ENCODE data around the gene SF3B2. TPM values are rescaled to one million over a fixed set of nuclear protein-coding genes. Genes with fewer than 3 reads are reported as not detected.

The SF3B2 gene
- total and polyA plus RNA-seq, 2 donors (not counting 1 experiment from before 2014, with no cell fraction given) = 87.7 to 108 TPM

DNA sequence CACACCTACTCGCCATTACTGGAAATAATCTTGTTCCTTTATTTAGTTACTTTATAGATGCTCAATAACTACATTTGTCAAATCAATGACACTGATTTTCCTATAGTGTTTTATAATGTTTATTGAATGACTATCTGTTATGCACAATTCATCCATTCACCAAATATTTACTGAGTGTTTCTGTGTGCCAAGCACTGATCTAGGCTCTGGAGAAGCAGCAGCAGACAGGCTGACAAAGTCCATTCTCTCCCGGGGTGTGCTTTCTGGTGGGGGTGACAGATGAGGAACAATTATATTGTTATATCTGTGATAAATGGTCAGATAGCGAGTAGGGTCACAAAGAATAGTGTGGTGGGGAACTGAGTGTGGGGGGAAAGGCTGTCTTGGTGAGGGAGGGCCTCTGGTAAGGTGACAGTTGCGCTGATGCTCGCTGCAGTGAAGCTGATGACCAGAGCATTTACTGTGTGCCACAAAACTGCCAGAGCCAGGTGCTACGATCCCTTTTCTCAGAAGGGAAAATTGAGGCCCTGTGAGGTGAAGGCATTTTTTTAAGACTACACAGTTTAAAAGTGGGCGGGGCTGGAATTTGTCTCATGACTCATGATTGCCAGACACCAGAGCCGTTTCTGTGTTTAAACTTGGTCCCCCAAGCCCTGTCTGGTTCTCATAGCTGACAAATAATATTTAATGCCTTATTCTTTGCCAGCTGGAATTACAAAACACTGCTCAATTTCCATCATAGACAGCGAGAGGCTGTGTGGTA is 28.1 kb downstream of the SF3B2 start:
- Histone ChIP-seq H2AFZ (ENCODE audit: low read length) (no peak overlapping the region), H3K9ac (ENCODE audit: insufficient read depth, low read length) (no peak overlapping the region), H3K79me2 (ENCODE audit: control insufficient read depth, insufficient read depth, low read length) (peaks cover 20% of the 10 kb centered on the region), H3K9me3 (ENCODE audit: control insufficient read depth, insufficient read depth, low read depth, low read length) (no peaks in the 10 kb centered on the region), H3K27ac (ENCODE audit: insufficient read depth, low read length) (peak overlapping the region; percentile 10), H3K4me2 (ENCODE audit: extremely low read depth, insufficient read depth, low read length) (peak overlapping the region; percentile 40), H3K4me1 (ENCODE audit: control insufficient read depth, extremely low read depth, insufficient read depth, low read length) (peaks cover 8% of the 10 kb centered on the region), H3K27me3 (ENCODE audit: control insufficient read depth, insufficient read depth, low read length) (no peaks in the 10 kb centered on the region), H3K36me3 (ENCODE audit: control insufficient read depth, insufficient read depth, low read length) (no peaks in the 10 kb centered on the region), H3K4me3 (replicated peaks in 1 of 4; ENCODE audit: control extremely low read depth in 1 of 4, insufficient read depth in 1 of 4, low read depth in 3 of 4, low read length in 4 of 4) (no peak overlapping the region), H4K20me1 (ENCODE audit: control insufficient read depth, extremely low read depth, insufficient read depth, low read length) (peaks cover 1% of the 10 kb centered on the region)
- TF ChIP-seq, protein P1, sequence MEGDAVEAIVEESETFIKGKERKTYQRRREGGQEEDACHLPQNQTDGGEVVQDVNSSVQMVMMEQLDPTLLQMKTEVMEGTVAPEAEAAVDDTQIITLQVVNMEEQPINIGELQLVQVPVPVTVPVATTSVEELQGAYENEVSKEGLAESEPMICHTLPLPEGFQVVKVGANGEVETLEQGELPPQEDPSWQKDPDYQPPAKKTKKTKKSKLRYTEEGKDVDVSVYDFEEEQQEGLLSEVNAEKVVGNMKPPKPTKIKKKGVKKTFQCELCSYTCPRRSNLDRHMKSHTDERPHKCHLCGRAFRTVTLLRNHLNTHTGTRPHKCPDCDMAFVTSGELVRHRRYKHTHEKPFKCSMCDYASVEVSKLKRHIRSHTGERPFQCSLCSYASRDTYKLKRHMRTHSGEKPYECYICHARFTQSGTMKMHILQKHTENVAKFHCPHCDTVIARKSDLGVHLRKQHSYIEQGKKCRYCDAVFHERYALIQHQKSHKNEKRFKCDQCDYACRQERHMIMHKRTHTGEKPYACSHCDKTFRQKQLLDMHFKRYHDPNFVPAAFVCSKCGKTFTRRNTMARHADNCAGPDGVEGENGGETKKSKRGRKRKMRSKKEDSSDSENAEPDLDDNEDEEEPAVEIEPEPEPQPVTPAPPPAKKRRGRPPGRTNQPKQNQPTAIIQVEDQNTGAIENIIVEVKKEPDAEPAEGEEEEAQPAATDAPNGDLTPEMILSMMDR (conservative IDR thresholded peaks at IDR 0.05 in 1 of 2, IDR thresholded peaks at IDR 0.05 in 1 of 2; ENCODE audit: low read depth in 1 of 2, low read length in 2 of 2) = no peak
- TF ChIP-seq EZH2 (IDR thresholded peaks at IDR 0.05; ENCODE audit: low read length, missing control alignments) = no peak
- DNase-seq (ENCODE audit: low read depth in 2 of 2) = peak; percentile 81

DNA sequence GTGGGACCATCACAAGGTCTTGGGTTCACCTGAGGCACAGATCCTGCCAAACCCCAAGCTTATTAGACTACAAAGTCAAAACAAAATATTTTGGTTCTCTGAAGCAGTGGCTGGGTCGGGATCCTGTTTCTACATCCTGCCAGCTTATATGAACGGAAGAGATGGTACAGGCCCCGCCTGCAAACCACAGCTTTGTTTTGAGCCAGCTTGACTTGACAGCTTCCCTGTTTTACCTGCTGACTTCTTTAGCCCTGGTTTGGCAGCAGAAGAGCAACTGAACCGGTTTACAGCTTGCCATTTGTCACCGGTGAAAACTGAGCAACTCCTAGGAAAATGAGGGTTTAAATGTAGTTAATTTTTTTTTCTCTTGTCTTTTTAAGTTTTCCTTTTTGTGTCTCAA is 29.3 kb downstream of the SF3B2 start:
- no peaks in the 10 kb centered on the region for H3K27me3 ChIP-seq (ENCODE audit: control insufficient read depth, insufficient read depth, low read length)
- H3K4me2 ChIP-seq (ENCODE audit: extremely low read depth, insufficient read depth, low read length) = no peak overlapping the region
- DNase-seq (ENCODE audit: low read depth in 2 of 2) = peak in 1 of 2 donors; percentile 42
- peaks cover 8% of the 10 kb centered on the region for H3K4me1 ChIP-seq (ENCODE audit: control insufficient read depth, extremely low read depth, insufficient read depth, low read length)
- no peak overlapping the region for H3K9ac ChIP-seq (ENCODE audit: insufficient read depth, low read length)
- H3K36me3 ChIP-seq (ENCODE audit: control insufficient read depth, insufficient read depth, low read length) = no peaks in the 10 kb centered on the region
- peaks cover 1% of the 10 kb centered on the region for H4K20me1 ChIP-seq (ENCODE audit: control insufficient read depth, extremely low read depth, insufficient read depth, low read length)
- H2AFZ ChIP-seq (ENCODE audit: low read length) = no peak overlapping the region
- peaks cover 23% of the 10 kb centered on the region for H3K79me2 ChIP-seq (ENCODE audit: control insufficient read depth, insufficient read depth, low read length)
- H3K4me3 ChIP-seq (replicated peaks in 1 of 4; ENCODE audit: control extremely low read depth in 1 of 4, insufficient read depth in 1 of 4, low read depth in 3 of 4, low read length in 4 of 4) = no peak overlapping the region
- no peaks in the 10 kb centered on the region for H3K9me3 ChIP-seq (ENCODE audit: control insufficient read depth, insufficient read depth, low read depth, low read length)
- TF ChIP-seq EZH2 (IDR thresholded peaks at IDR 0.05; ENCODE audit: low read length, missing control alignments) = no peak
- TF ChIP-seq, protein P1 (conservative IDR thresholded peaks at IDR 0.05 in 1 of 2, IDR thresholded peaks at IDR 0.05 in 1 of 2; ENCODE audit: low read depth in 1 of 2, low read length in 2 of 2) = no peak
- no peak overlapping the region for H3K27ac ChIP-seq (ENCODE audit: insufficient read depth, low read length)

DNA sequence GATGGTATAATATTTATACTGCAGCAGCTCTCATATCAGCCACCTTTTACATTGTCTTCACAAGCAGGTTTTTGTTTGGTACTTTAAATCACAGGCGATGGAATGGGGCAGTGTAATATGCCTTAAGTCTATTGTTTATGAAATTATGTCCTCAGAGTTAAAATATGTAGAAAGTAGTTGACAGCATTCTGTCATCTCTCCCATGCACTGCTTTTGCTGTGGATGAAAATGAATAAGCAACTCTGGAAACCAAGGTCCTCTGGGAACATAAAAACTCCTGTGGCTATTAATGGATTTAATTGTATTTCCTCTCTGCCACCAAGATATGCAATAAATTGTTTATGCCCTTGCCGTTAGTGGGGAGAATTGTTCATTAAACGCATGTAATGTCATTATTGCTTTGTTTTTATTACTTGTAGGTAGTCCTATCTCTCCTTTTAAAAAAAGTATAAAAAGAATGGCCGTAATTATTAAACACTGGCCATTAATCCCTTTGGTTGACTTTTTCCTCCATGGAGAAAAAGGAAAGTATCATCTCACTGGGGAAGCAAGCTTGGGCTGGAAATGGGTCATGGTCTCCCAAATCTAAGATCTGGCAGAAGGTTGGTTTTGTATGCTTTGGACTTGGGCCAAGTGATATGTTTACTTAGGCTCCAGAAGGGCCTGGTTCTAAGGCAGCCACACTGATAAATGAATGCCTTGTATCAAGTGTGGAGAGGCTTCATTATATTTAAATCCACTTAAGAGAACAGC is 31.0 kb downstream of the SF3B2 start:
- Histone ChIP-seq H3K27ac (ENCODE audit: insufficient read depth, low read length) (no peak overlapping the region), H3K36me3 (ENCODE audit: control insufficient read depth, insufficient read depth, low read length) (no peaks in the 10 kb centered on the region), H4K20me1 (ENCODE audit: control insufficient read depth, extremely low read depth, insufficient read depth, low read length) (peaks cover 1% of the 10 kb centered on the region), H3K4me3 (replicated peaks in 1 of 4; ENCODE audit: control extremely low read depth in 1 of 4, insufficient read depth in 1 of 4, low read depth in 3 of 4, low read length in 4 of 4) (no peak overlapping the region), H2AFZ (ENCODE audit: low read length) (no peak overlapping the region), H3K9ac (ENCODE audit: insufficient read depth, low read length) (no peak overlapping the region), H3K27me3 (ENCODE audit: control insufficient read depth, insufficient read depth, low read length) (no peaks in the 10 kb centered on the region), H3K9me3 (ENCODE audit: control insufficient read depth, insufficient read depth, low read depth, low read length) (no peaks in the 10 kb centered on the region), H3K79me2 (ENCODE audit: control insufficient read depth, insufficient read depth, low read length) (peaks cover 22% of the 10 kb centered on the region), H3K4me2 (ENCODE audit: extremely low read depth, insufficient read depth, low read length) (no peak overlapping the region), H3K4me1 (ENCODE audit: control insufficient read depth, extremely low read depth, insufficient read depth, low read length) (peaks cover 8% of the 10 kb centered on the region)
- TF ChIP-seq, protein P1 (conservative IDR thresholded peaks at IDR 0.05 in 1 of 2, IDR thresholded peaks at IDR 0.05 in 1 of 2; ENCODE audit: low read depth in 1 of 2, low read length in 2 of 2) = no peak
- no peak for TF ChIP-seq EZH2 (IDR thresholded peaks at IDR 0.05; ENCODE audit: low read length, missing control alignments)
- DNase-seq (ENCODE audit: low read depth in 2 of 2) = peak in 1 of 2 donors; percentile 59
